Cardiac fibroblast (primary cell): Measurements from ENCODE around the gene FOXC1.

Source experiments
- DNase-seq, 2 donors: peaks; one replicate each; pipeline versions ENCODE4 v3.0.0 to v3.0.0-alpha.2; 2010; ENCODE audit warnings: low read depth in 2 of 2
- H3K4me3 ChIP-seq, 2 donors: replicated peaks in 1 of 2; 1 replicate in 1 of 2; 2 replicates in 1 of 2; pipeline ENCODE4 v1.5.1; 2011; ENCODE audit warnings: low read depth in 2 of 2, low read length in 2 of 2, mild to moderate bottlenecking in 2 of 2, moderate library complexity in 1 of 2
- CTCF ChIP-seq: IDR thresholded peaks from one replicate; pipeline ENCODE4 v1.5.1; 2011; ENCODE audit warnings: low read depth, mild to moderate bottlenecking, low read length, inconsistent platforms

The FOXC1 gene

DNA sequence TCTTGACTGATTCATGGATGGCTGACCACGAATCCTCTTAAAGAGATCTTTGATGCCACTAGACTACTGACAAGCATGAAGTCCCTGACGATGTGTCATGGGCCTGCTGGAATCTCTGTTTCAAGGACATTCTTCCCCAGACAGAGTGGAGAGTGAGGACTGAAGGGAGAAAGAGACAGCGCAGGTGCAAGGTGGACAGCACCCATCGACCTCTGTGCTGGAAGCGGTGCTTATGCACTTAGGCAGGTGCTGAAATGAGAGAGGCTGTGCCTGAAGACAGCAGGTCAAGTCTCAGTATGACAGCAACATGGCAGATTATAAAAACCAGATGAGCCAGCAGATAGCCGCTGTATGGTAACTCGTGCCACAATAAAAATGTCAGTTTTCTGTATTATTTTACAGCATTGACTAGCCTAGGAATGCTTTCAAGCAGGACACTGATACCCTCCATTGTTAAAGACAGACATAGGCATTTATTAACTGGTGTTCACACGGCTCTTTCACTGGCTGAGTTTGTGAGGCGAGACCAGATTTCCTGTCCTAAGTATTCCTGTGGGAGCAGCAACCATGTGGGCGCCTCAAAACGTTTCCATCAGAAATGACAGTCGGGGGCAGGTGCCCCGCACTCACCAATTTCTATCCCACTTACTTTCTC lies 47.5 kb downstream of the FOXC1 start:
- no peak for TF ChIP-seq CTCF
- no peak for DNase-seq
- H3K4me3 ChIP-seq, result no peak overlapping the region

DNA sequence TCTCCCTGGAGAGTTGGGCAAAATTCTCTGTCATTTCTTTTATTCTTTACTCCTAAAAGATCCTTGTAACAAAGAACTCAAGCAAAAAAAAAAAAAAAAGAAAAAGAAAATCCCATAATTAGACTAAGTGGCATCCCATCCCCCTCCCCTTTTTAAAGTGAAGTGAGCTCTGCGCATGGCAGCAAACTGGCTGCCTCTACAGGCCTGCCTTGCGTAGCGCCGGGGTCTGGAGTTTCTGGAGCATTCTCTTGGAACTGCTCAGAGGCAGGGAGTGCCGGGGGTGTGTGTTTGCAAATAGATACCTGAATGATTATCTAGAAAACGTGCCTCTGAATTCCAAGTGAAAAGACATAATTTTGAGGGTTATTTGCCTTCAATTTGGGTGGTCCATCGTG lies 48.1 kb downstream of the FOXC1 start:
- DNase-seq, result no peak
- TF ChIP-seq CTCF, result no peak
- H3K4me3 ChIP-seq, result no peak overlapping the region

DNA sequence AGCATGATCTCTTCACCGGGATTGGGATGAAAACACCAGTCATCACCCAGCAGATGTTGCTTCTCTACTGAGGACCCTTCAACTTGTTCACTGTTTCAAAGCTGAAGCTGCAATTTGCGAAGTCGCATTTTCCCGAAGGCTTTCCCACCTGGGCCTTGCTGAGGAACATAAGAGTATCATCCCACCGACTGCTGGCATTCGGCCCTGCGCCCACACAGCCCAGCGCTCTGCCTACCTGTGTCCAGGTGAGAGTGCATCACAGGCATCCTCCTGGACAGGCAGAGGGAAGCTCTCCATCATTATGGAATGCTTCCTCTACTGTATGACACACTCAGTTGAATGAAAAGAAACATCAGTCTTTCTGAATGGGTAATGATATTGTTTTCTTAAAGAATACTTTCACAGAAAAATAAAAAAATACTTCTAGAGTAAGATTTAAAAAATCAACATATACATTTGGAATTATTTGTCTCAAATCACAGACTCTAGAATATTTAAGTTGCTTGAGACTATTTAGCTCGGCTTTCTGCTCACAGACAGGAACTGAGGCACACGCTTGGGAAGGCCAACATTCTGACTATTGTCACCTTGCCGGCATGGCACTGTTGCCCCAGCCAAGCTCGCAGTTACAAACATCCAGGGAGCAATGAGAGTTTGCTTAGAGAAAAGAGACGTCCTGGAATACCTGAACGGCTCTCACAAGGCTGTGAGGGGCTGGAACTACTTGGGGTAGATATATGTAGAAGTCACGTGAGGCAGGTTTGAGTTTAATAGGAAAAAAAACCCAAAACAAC lies 48.7 kb downstream of the FOXC1 start:
- DNase-seq, result no peak
- no peak overlapping the region for H3K4me3 ChIP-seq
- TF ChIP-seq CTCF, result no peak

GRCh38 chr6:1659816-1660215 lies 50.1 kb downstream of the FOXC1 start:
- H3K4me3 ChIP-seq, result no peak overlapping the region
- TF ChIP-seq CTCF, result no peak
- no peak for DNase-seq

- no peak for TF ChIP-seq CTCF
- no peak overlapping the region for H3K4me3 ChIP-seq
- DNase-seq, result no peak
These were observed 52.8 kb downstream of the FOXC1 start for GRCh38 chr6:1662534-1662933.
